Measurements from ENCODE around the gene CSNK1G2. TPM values are rescaled to one million over a fixed set of nuclear protein-coding genes. Genes with fewer than 3 reads are reported as not detected.

The CSNK1G2 gene
- total and polyA plus RNA-seq, 12 donors, result 30.0 to 120 (median 73.6) TPM

DNA sequence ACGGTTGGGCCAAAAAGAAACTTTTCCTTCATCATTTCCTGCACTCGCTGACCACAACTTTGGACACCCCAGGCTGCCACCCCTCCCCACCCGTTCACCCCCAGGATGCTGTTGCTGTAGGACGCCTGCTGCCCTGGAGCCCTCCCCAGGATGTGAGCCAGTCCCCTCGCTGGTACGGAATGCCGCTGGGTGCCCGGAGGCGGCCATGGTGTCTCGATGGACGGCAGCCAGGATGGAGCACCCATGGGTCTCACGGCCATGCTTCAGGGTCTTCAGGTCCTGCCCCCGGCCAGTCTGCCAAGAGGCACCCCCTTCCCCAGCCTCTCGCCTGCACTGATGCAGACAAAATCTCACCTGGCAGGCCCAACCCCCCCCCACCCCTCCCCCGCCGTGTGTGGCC lies 15.4 kb upstream of the CSNK1G2 start:
- Histone ChIP-seq H3K4me3 (no peak overlapping the region), H3K36me3 (replicated peaks in 1 of 2) (peaks cover 0 to 17% of the 10 kb centered on the region in 2 donors), H3K4me1 (replicated peaks in 1 of 2) (peaks cover 3 to 11% of the 10 kb centered on the region in 2 donors), H3K9me3 (replicated peaks in 1 of 3) (no peaks in the 10 kb centered on the region), H3K27me3 (no peaks in the 10 kb centered on the region), H3K27ac (no peak overlapping the region)
- WGBS, 4 donors, result 86 to 93% (median 90%) methylated on average over 10 to 16 of the region's 16 CpGs
- TF ChIP-seq POLR2A (IDR thresholded peaks at IDR 0.05), result no peak
- TF ChIP-seq, protein P1, sequence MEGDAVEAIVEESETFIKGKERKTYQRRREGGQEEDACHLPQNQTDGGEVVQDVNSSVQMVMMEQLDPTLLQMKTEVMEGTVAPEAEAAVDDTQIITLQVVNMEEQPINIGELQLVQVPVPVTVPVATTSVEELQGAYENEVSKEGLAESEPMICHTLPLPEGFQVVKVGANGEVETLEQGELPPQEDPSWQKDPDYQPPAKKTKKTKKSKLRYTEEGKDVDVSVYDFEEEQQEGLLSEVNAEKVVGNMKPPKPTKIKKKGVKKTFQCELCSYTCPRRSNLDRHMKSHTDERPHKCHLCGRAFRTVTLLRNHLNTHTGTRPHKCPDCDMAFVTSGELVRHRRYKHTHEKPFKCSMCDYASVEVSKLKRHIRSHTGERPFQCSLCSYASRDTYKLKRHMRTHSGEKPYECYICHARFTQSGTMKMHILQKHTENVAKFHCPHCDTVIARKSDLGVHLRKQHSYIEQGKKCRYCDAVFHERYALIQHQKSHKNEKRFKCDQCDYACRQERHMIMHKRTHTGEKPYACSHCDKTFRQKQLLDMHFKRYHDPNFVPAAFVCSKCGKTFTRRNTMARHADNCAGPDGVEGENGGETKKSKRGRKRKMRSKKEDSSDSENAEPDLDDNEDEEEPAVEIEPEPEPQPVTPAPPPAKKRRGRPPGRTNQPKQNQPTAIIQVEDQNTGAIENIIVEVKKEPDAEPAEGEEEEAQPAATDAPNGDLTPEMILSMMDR (IDR thresholded peaks at IDR 0.05), result no peak
- intact Hi-C loops (cut with DNase I), result loop anchor here (10.0 kb wide), 2 partner anchors 61 to 149 kb away; partner anchors contain the start of gene KLF16 (in 1 of the 2)
- no peak for DNase-seq

DNA sequence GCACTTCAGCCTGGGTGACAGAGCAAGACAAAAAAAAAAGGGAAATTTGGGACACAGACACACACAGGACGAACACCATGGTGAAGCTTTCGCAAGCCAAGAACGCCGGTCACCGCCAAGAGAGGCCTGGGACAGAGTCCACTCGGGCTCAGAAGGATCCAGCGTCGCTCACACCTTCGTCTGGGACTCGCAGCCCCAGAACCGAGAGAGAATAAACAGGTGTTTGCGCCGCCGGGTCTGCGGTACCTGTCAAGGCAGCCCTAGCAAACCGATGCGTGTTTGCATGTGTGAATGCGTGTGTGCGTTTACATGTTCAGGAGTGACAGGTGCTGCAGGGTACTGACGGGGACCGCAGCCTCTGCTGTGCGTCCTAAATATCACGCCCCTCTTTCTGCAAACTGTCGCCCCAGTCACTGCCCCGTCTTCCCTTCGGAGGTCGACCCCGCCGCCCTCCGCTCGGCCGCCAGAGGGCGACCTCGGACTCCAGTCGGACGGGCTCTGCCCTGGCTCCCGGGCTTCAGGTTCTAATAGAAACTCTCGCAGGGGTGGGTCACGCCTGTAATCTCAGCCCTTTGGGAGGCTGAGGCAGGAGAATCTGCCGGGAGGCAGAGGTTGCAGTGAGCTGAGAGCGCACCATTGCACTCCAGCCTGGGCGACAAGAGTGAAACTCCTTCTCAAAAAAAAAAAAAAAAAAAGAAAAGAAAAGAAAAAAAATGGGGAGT lies 11.8 kb upstream of the CSNK1G2 start:
- Histone ChIP-seq H3K9me3 (replicated peaks in 1 of 3) (no peaks in the 10 kb centered on the region), H3K36me3 (replicated peaks in 1 of 2) (peaks cover 0 to 6% of the 10 kb centered on the region in 2 donors), H3K27me3 (no peaks in the 10 kb centered on the region), H3K4me3 (peak overlapping the region in 1 of 4 donors; percentile 30), H3K4me1 (replicated peaks in 1 of 2) (peaks cover 3 to 11% of the 10 kb centered on the region in 2 donors), H3K27ac (peak overlapping the region in 1 of 5 donors; percentile 44)
- peak; percentile 70 to 88 (median 83) for DNase-seq
- intact Hi-C loops (cut with DNase I), result loop anchor here (10.0 kb wide), 2 partner anchors 64 to 146 kb away; partner anchors contain the start of gene KLF16 (in 1 of the 2)
- WGBS, 4 donors, result 10 to 26% (median 16%) methylated on average over 13 to 42 of the region's 42 CpGs
- TF ChIP-seq POLR2A (IDR thresholded peaks at IDR 0.05), result no peak
- TF ChIP-seq, protein P1 (IDR thresholded peaks at IDR 0.05), result peak; percentile 79 to 89 (median 88)

DNA sequence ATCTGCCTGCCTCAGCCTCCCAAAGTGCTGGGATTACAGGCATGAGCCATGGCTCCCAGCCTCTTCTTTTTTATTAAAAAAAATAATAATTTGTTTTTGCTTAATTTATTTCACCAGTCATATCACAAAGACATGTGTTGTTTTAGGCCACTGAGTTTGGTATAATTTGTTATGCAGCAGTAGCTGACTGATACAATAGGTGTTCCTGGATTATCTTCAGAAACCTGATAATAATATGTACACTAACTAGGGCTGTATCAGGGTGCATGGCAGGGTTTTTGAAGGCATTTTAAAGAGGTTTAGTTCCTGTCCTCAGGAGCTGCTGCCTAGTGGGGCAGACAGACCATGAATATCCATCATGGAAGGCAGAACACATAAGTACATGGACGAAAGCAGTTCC lies 9.5 kb upstream of the CSNK1G2 start:
- 67 to 92% (median 90%) methylated on average over 1 of the region's 1 CpG for WGBS, 4 donors
- intact Hi-C loops (cut with DNase I), result no loop called here
- no peaks in the 10 kb centered on the region for H3K27me3 ChIP-seq
- no peaks in the 10 kb centered on the region for H3K36me3 ChIP-seq (replicated peaks in 1 of 2)
- no peak overlapping the region for H3K4me3 ChIP-seq
- DNase-seq, result no peak
- no peaks in the 10 kb centered on the region for H3K9me3 ChIP-seq (replicated peaks in 1 of 3)
- H3K27ac ChIP-seq, result no peak overlapping the region
- TF ChIP-seq POLR2A (IDR thresholded peaks at IDR 0.05), result no peak
- TF ChIP-seq, protein P1 (IDR thresholded peaks at IDR 0.05), result no peak
- peaks cover 7 to 24% of the 10 kb centered on the region in 2 donors for H3K4me1 ChIP-seq (replicated peaks in 1 of 2)

DNA sequence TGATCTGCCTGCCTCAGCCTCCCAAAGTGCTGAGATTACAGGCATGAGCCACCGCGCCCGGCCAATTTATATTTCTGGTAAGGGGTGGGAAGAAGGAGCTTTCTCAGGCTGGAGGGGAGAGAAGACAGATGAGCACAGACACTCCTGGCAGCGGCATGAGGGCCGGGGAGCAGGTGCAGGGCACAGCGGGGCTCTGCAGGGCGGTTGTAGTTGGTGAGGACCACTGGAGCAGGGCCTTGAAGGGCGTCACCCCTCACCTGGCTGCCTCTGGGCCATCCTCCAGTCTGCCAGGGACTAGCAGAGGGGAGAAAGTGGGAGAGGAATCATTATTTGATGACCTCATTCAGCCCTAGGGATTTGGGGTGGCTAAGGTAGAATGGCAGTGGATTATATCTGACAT lies 8.6 kb upstream of the CSNK1G2 start:
- WGBS, 4 donors, result 81 to 91% (median 86%) methylated on average over 8 of the region's 8 CpGs
- Histone ChIP-seq H3K4me1 (replicated peaks in 1 of 2) (peaks cover 10 to 27% of the 10 kb centered on the region in 2 donors), H3K27me3 (no peaks in the 10 kb centered on the region), H3K4me3 (no peak overlapping the region), H3K27ac (no peak overlapping the region), H3K9me3 (replicated peaks in 1 of 3) (no peaks in the 10 kb centered on the region), H3K36me3 (replicated peaks in 1 of 2) (no peaks in the 10 kb centered on the region)
- TF ChIP-seq, protein P1 (IDR thresholded peaks at IDR 0.05), result no peak
- no peak for TF ChIP-seq POLR2A (IDR thresholded peaks at IDR 0.05)
- no peak for DNase-seq
- intact Hi-C loops (cut with DNase I), result no loop called here
